Cardiac fibroblast (primary cell): ENCODE data around the gene PSMB2.

ENCODE experiments used
- DNase-seq, 2 donors: peaks; one replicate each; pipeline versions ENCODE4 v3.0.0 to v3.0.0-alpha.2; 2010; ENCODE audit warnings: low read depth in 2 of 2
- H3K4me3 ChIP-seq, 2 donors: replicated peaks in 1 of 2; 1 replicate in 1 of 2; 2 replicates in 1 of 2; pipeline ENCODE4 v1.5.1; 2011; ENCODE audit warnings: low read depth in 2 of 2, low read length in 2 of 2, mild to moderate bottlenecking in 2 of 2, moderate library complexity in 1 of 2
- CTCF ChIP-seq: IDR thresholded peaks from one replicate; pipeline ENCODE4 v1.5.1; 2011; ENCODE audit warnings: low read depth, mild to moderate bottlenecking, low read length, inconsistent platforms

PSMB2 gene

GRCh38 chr1:35650416-35650815, 9.1 kb upstream of the PSMB2 start:
- H3K4me3 ChIP-seq, result no peak overlapping the region
- TF ChIP-seq CTCF, result no peak
- no peak for DNase-seq

- TF ChIP-seq CTCF, result peak; percentile 21
- DNase-seq, result peak in 1 of 2 donors; percentile 21
- no peak overlapping the region for H3K4me3 ChIP-seq
Observed at GRCh38 chr1:35646043-35646442, 4.7 kb upstream of the PSMB2 start.

GRCh38 chr1:35644204-35644603, 2.9 kb upstream of the PSMB2 start:
- no peak for TF ChIP-seq CTCF
- no peak overlapping the region for H3K4me3 ChIP-seq
- DNase-seq, result no peak

- no peak for TF ChIP-seq CTCF
- peak overlapping the region; percentile 96 to 97 for H3K4me3 ChIP-seq
- peak in 1 of 2 donors; percentile 20 for DNase-seq
Observed at GRCh38 chr1:35642471-35642955, 1.2 kb upstream of the PSMB2 start.

GRCh38 chr1:35640380-35641232, 720 bp downstream of the PSMB2 start:
- peak overlapping the region; percentile 96 to 97 for H3K4me3 ChIP-seq
- peak in 1 of 2 donors; percentile 11 for DNase-seq
- no peak for TF ChIP-seq CTCF

GRCh38 chr1:35637401-35637809, 3.9 kb downstream of the PSMB2 start:
- peak overlapping the region; percentile 9 to 30 for H3K4me3 ChIP-seq
- TF ChIP-seq CTCF, result no peak
- peak; percentile 53 to 59 for DNase-seq
